ENCODE results near the gene MAGED1. TPM values are rescaled to one million over a fixed set of nuclear protein-coding genes. Genes with fewer than 3 reads are reported as not detected.
"Not testable (repeated sequence)": the region's sequence is repeated elsewhere in the genome, so short reads cannot be mapped to it uniquely, and the experiment has no call there.

The MAGED1 gene
- total RNA-seq, 4 donors from 2014 or later: 34.2 to 54.8 (median 43.5) TPM

DNA sequence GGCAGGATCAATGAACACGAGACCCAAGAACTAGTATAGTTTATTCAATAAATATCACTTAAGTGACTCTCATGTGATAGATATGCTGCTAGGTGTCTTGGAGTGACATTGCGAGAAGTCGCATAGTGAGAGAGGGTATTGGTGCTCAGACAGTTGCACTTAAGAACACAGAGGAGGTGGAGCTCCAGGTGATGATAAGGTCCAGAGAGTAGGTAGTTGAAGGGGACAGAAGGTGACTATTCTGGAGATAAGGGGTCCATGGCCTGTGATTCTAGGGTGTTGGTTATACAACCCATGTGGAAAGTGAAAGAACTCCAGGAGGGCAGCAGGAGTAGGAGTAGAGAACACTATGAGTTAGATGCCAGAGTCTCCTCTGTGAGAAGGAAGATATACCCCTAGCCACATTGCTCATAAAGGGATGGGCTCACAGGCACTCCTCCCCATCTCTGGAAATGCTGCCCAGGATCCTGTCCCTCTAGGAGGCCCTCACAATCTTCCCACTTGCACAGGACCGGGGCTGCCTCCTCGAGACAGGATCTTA lies 9.2 kb downstream of the MAGED1 start:
- no peak overlapping the region for H3K4me3 ChIP-seq
- no peaks in the 10 kb centered on the region for H3K4me1 ChIP-seq
- peaks cover 0 to 58% of the 10 kb centered on the region in 2 donors for H3K36me3 ChIP-seq
- ATAC-seq: no peak
- WGBS, 2 donors (ENCODE audit: low coverage in 1 of 2): 73 to 82% methylated on average over 3 to 4 of the region's 5 CpGs
- no peak overlapping the region for H3K27ac ChIP-seq
- H3K27me3 ChIP-seq: no peaks in the 10 kb centered on the region
- no peaks in the 10 kb centered on the region for H3K9me3 ChIP-seq
- TF ChIP-seq EP300 (IDR thresholded peaks at IDR 0.05): no peak
- TF ChIP-seq POLR2AphosphoS5 (IDR thresholded peaks at IDR 0.05): no peak

- not testable (repeated sequence) for H3K9me3 ChIP-seq, H3K27me3 ChIP-seq, H3K4me3 ChIP-seq, H3K4me1 ChIP-seq, ATAC-seq, H3K27ac ChIP-seq
- 64 to 100% methylated on average over 2 to 3 of the region's 3 CpGs for WGBS, 2 donors (ENCODE audit: low coverage in 1 of 2)
- peaks cover 0 to 32% of the 10 kb centered on the region in 2 donors for H3K36me3 ChIP-seq
Observed at GRCh38 chrX:51905152-51905551, 11.7 kb downstream of the MAGED1 start.

DNA sequence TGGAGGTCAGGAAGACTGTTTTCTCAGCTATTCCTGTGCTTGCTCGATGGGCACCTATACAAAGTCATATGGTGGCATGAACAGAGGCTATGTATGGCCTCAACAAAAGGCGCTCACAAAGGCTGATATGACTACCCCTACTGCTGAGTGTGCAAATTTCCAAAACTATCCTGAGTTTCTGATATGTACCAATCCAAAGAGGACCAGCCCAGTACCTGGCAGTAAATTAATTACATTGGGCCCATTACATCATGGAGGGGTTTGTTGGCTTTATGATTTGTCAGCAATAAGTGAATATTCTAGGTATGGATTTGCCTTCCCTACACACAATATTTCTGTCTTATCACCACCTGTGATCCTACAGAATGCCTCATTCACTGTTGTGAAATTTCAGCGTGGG lies 12.3 kb downstream of the MAGED1 start:
- no peak for ATAC-seq
- H3K27ac ChIP-seq: no peak overlapping the region
- H3K4me3 ChIP-seq: no peak overlapping the region
- 68 to 100% methylated on average over 2 to 3 of the region's 3 CpGs for WGBS, 2 donors (ENCODE audit: low coverage in 1 of 2)
- H3K36me3 ChIP-seq: peaks cover 0 to 28% of the 10 kb centered on the region in 2 donors
- no peaks in the 10 kb centered on the region for H3K9me3 ChIP-seq
- H3K27me3 ChIP-seq: no peaks in the 10 kb centered on the region
- TF ChIP-seq, protein P1, sequence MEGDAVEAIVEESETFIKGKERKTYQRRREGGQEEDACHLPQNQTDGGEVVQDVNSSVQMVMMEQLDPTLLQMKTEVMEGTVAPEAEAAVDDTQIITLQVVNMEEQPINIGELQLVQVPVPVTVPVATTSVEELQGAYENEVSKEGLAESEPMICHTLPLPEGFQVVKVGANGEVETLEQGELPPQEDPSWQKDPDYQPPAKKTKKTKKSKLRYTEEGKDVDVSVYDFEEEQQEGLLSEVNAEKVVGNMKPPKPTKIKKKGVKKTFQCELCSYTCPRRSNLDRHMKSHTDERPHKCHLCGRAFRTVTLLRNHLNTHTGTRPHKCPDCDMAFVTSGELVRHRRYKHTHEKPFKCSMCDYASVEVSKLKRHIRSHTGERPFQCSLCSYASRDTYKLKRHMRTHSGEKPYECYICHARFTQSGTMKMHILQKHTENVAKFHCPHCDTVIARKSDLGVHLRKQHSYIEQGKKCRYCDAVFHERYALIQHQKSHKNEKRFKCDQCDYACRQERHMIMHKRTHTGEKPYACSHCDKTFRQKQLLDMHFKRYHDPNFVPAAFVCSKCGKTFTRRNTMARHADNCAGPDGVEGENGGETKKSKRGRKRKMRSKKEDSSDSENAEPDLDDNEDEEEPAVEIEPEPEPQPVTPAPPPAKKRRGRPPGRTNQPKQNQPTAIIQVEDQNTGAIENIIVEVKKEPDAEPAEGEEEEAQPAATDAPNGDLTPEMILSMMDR (IDR thresholded peaks at IDR 0.05): no peak
- TF ChIP-seq EP300 (IDR thresholded peaks at IDR 0.05) (no peak), POLR2A (IDR thresholded peaks at IDR 0.05) (no peak), POLR2AphosphoS5 (IDR thresholded peaks at IDR 0.05) (no peak)
- H3K4me1 ChIP-seq: no peaks in the 10 kb centered on the region

DNA sequence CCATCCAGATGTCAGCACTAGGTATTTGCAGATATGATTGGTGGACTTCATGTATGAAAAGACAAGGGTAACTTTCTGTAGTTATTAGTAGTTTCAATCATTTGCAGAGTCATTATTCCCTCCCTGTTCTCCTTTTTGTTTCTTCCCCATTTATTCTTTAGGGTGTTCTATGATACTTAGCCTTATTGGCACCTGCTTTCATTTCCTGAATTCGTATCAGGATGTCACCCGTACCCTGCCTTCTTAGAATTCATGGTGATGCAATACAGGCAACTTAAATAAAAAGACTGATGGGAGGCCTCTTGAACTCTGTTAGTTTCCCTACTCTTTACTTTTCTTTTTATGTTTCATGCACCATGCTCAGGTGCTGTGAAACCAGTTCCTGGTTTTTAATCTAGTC lies 24.2 kb downstream of the MAGED1 start:
- Histone ChIP-seq H3K4me3 (no peak overlapping the region), H3K27ac (no peak overlapping the region), H3K27me3 (no peaks in the 10 kb centered on the region), H3K4me1 (no peaks in the 10 kb centered on the region), H3K9me3 (no peaks in the 10 kb centered on the region), H3K36me3 (no peaks in the 10 kb centered on the region)
- no peak for ATAC-seq
- 63% methylated on average over 2 of the region's 2 CpGs; no CpG with 5 or more reads in 1 of the 2 donors for WGBS, 2 donors (ENCODE audit: low coverage in 1 of 2)
- TF ChIP-seq, protein P1 (IDR thresholded peaks at IDR 0.05): no peak
- TF ChIP-seq POLR2AphosphoS5 (IDR thresholded peaks at IDR 0.05) (no peak), POLR2A (IDR thresholded peaks at IDR 0.05) (no peak), EP300 (IDR thresholded peaks at IDR 0.05) (no peak)

GRCh38 chrX:51922561-51922960 lies 29.1 kb downstream of the MAGED1 start:
- Histone ChIP-seq H3K4me1 (no peaks in the 10 kb centered on the region), H3K4me3 (no peak overlapping the region), H3K9me3 (no peaks in the 10 kb centered on the region), H3K27me3 (no peaks in the 10 kb centered on the region), H3K36me3 (no peaks in the 10 kb centered on the region), H3K27ac (no peak overlapping the region)
- ATAC-seq: no peak
- TF ChIP-seq, protein P1 (IDR thresholded peaks at IDR 0.05): no peak
- TF ChIP-seq POLR2A (IDR thresholded peaks at IDR 0.05): no peak
- WGBS, 2 donors (ENCODE audit: low coverage in 1 of 2): no CpG with 5 or more reads among the region's 1 CpG

DNA sequence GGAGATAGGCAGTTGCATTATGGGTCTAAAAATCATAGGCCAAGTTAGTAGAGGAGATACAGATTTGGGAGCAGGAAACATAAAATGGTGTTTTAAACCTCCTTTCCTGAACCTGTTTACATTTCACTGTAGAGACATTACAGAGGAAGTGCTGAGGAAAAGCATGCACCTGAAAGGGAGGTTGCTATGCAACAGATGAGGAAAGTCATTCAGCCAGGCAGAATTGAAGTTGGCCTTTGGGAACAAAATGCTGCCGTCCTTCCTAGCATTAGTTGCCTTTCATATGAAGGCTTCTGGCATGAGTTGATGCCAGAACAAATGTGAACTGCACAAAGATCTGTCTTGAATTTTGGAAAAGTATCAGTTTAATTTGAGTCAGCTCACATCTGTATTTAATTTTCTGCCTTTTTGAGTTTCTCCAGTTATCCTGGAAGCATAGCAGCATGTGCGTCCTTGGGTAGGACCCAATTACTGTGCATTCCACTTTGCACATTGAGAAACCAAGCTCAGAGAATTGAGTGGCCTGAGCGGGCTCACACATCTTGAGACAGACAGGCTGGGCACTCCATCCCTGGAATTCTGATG lies 38.2 kb downstream of the MAGED1 start:
- TF ChIP-seq, protein P1 (IDR thresholded peaks at IDR 0.05): no peak
- TF ChIP-seq POLR2AphosphoS5 (IDR thresholded peaks at IDR 0.05): no peak
- no peak for TF ChIP-seq EP300 (IDR thresholded peaks at IDR 0.05)
- no peak for ATAC-seq

More for the DNA sequence above, 38.2 kb downstream of the MAGED1 start:
- Histone ChIP-seq H3K27me3 (no peaks in the 10 kb centered on the region), H3K4me3 (no peak overlapping the region), H3K27ac (no peak overlapping the region), H3K36me3 (no peaks in the 10 kb centered on the region), H3K9me3 (no peaks in the 10 kb centered on the region), H3K4me1 (no peaks in the 10 kb centered on the region)
- WGBS, 2 donors (ENCODE audit: low coverage in 1 of 2): 25 to 46% methylated on average over 1 to 2 of the region's 3 CpGs

Measured in gastroesophageal sphincter (tissue), 4 donors.